H1 (cell line): ENCODE measurements around the gene GRM7. TPM values are rescaled to one million over a fixed set of nuclear protein-coding genes. Genes with fewer than 3 reads are reported as not detected.

ENCODE experiments used
- CTCF ChIA-PET: fragments of 300-600 bp; sonication (Branson Sonifier 250); formaldehyde crosslinking; loops from one replicate; lab custom pipeline; 2021; ENCODE audit not compliant: partially characterized antibody; lab: Charles Lee
- POLR2A ChIA-PET: fragments of 300-600 bp; sonication (Branson Sonifier 250); formaldehyde crosslinking; loops from one replicate; lab custom pipeline; 2021; ENCODE audit warnings: inconsistent platforms; ENCODE audit not compliant: partially characterized antibody; lab: Charles Lee
- DNase-seq, 2 experiments: peaks; one replicate each; pipeline versions ENCODE4 v3.0.0 to v3.0.0-alpha.2; 2010 to 2022; ENCODE audit warnings: low spot score in 2 of 2, low read depth in 1 of 2, mixed read lengths in 1 of 2
- FAIRE-seq: peaks from 2 replicates; lab custom pipeline; 2011; peaks lifted over from hg19 to GRCh38; lab: Jason Lieb, UNC
- H2AFZ ChIP-seq: 2 replicates; pipeline ENCODE4 v1.8.1; 2012; ENCODE audit warnings: low read length, inconsistent platforms
- H2AK5ac ChIP-seq: 2 replicates; pipeline ENCODE4 v1.6.1; 2013; ENCODE audit warnings: low read depth, low read length
- H2BK120ac ChIP-seq: replicated peaks from 2 replicates; pipeline ENCODE3; 2013; ENCODE audit warnings: low read depth, low read length, inconsistent platforms
- H2BK12ac ChIP-seq: 2 replicates; pipeline ENCODE4 v1.6.1; 2013; ENCODE audit warnings: low read depth, low read length
- H2BK15ac ChIP-seq: 2 replicates; pipeline ENCODE4 v1.6.1; 2013; ENCODE audit warnings: low read length
- H2BK20ac ChIP-seq: 2 replicates; pipeline ENCODE4 v1.6.1; 2013; ENCODE audit warnings: low read length
- H2BK5ac ChIP-seq: 2 replicates; pipeline ENCODE4 v1.6.1; 2013; ENCODE audit warnings: low read depth, low read length
- H3K14ac ChIP-seq: 2 replicates; pipeline ENCODE4 v1.6.1; 2013; ENCODE audit warnings: inconsistent platforms; ENCODE audit not compliant: insufficient read length
- H3K18ac ChIP-seq: 2 replicates; pipeline ENCODE4 v1.6.1; 2013; ENCODE audit warnings: low read length; ENCODE audit errors: extremely low read depth
- H3K23ac ChIP-seq: 2 replicates; pipeline ENCODE4 v1.6.1; 2013; ENCODE audit warnings: inconsistent platforms; ENCODE audit not compliant: insufficient read length
- H3K23me2 ChIP-seq: 2 replicates; pipeline ENCODE4 v1.6.1; 2013; ENCODE audit warnings: low read depth, low read length
- H3K27ac ChIP-seq: 2 replicates; pipeline ENCODE4 v1.6.1; 2011; ENCODE audit warnings: low read depth, low read length, inconsistent platforms
- H3K27me3 ChIP-seq, 4 experiments: replicated peaks in 1 of 4; 1 replicate in 1 of 4; 2 replicates in 3 of 4; pipeline versions ENCODE4 v1.6.1 to v1.8.1; 2011 to 2013; ENCODE audit warnings: low read length in 3 of 4, mild to moderate bottlenecking in 3 of 4, inconsistent platforms in 2 of 4, mixed read lengths in 2 of 4, moderate library complexity in 1 of 4; ENCODE audit not compliant: control insufficient read depth in 3 of 4, insufficient read depth in 3 of 4; ENCODE audit errors: extremely low read depth in 1 of 4
- H3K36me3 ChIP-seq, 4 experiments: 2 replicates each; pipeline versions ENCODE4 v1.6.1 to v1.8.1; 2011 to 2013; ENCODE audit warnings: mild to moderate bottlenecking in 4 of 4, low read length in 3 of 4, moderate library complexity in 2 of 4, control low read depth in 1 of 4, inconsistent platforms in 1 of 4; ENCODE audit not compliant: insufficient read depth in 4 of 4, control insufficient read depth in 2 of 4
- H3K4ac ChIP-seq: replicated peaks from 2 replicates; pipeline ENCODE3; 2013; ENCODE audit warnings: low read length, low read depth, mixed read lengths, inconsistent platforms; ENCODE audit not compliant: insufficient read length
- H3K4me1 ChIP-seq, 4 experiments: replicated peaks in 1 of 4; 1 replicate in 1 of 4; 2 replicates in 3 of 4; pipeline versions ENCODE4 v1.6.1 to v1.8.1; 2011 to 2013; ENCODE audit warnings: low read length in 3 of 4, inconsistent platforms in 2 of 4, mixed read lengths in 1 of 4; ENCODE audit not compliant: insufficient read depth in 4 of 4, control insufficient read depth in 3 of 4
- H3K4me2 ChIP-seq, 2 experiments: 2 replicates each; pipeline versions ENCODE4 v1.6.1 to v1.8.1; 2011 to 2013; ENCODE audit warnings: low read depth in 2 of 2, low read length in 2 of 2, control low read depth in 1 of 2, inconsistent platforms in 1 of 2, mild to moderate bottlenecking in 1 of 2; ENCODE audit not compliant: insufficient read depth in 1 of 2
- H3K4me3 ChIP-seq, 4 experiments: fragments of 200-600, 300-600 bp in 1 of 4; sonication (generic), shearing (Covaris generic), sonication (Bioruptor Twin) in 1 of 4; 2 replicates each; pipeline versions ENCODE4 v1.5.1 to v1.8.1; 2011 to 2016; ENCODE audit warnings: low read length in 4 of 4, low read depth in 3 of 4, control low read depth in 2 of 4, inconsistent platforms in 2 of 4, mild to moderate bottlenecking in 2 of 4, mixed read lengths in 1 of 4, moderate library complexity in 1 of 4; ENCODE audit not compliant: insufficient read depth in 2 of 4; ENCODE audit errors: extremely low read depth in 1 of 4
- H3K56ac ChIP-seq: replicated peaks from 2 replicates; pipeline ENCODE3; 2013; ENCODE audit warnings: low read depth, mild to moderate bottlenecking, mixed read lengths, low read length, inconsistent platforms; ENCODE audit not compliant: insufficient read length
- H3K79me1 ChIP-seq: 2 replicates; pipeline ENCODE4 v1.6.1; 2013; ENCODE audit warnings: low read depth, low read length, control low read depth
- H3K79me2 ChIP-seq, 2 experiments: 2 replicates each; pipeline versions ENCODE4 v1.6.1 to v1.8.1; 2012 to 2013; ENCODE audit warnings: low read length in 2 of 2, mild to moderate bottlenecking in 2 of 2, inconsistent platforms in 1 of 2; ENCODE audit not compliant: insufficient read depth in 2 of 2, control insufficient read depth in 1 of 2
- H3K9ac ChIP-seq, 4 experiments: replicated peaks in 1 of 4; 1 replicate in 1 of 4; 2 replicates in 3 of 4; pipeline versions ENCODE4 v1.6.1 to v1.8.1; 2011 to 2013; ENCODE audit warnings: low read depth in 3 of 4, low read length in 3 of 4, control low read depth in 2 of 4, mild to moderate bottlenecking in 2 of 4, moderate library complexity in 2 of 4, inconsistent platforms in 1 of 4; ENCODE audit errors: extremely low read depth in 1 of 4
- H3K9me3 ChIP-seq, 2 experiments: 2 replicates each; pipeline versions ENCODE4 v1.6.1 to v1.8.1; 2012 to 2013; ENCODE audit warnings: mild to moderate bottlenecking in 2 of 2, moderate library complexity in 2 of 2, control low read depth in 1 of 2, inconsistent platforms in 1 of 2, low read depth in 1 of 2, low read length in 1 of 2, mixed read lengths in 1 of 2; ENCODE audit not compliant: insufficient read depth in 2 of 2
- H4K20me1 ChIP-seq, 2 experiments: replicated peaks in 1 of 2; 2 replicates each; pipeline versions ENCODE3 to v1.8.1; 2011 to 2013; ENCODE audit warnings: inconsistent platforms in 2 of 2, low read length in 2 of 2, mild to moderate bottlenecking in 1 of 2; ENCODE audit not compliant: insufficient read depth in 2 of 2, control insufficient read depth in 1 of 2
- H4K5ac ChIP-seq: 2 replicates; pipeline ENCODE4 v1.6.1; 2013; ENCODE audit warnings: low read length, low read depth, mixed read lengths, inconsistent platforms; ENCODE audit not compliant: insufficient read length
- H4K8ac ChIP-seq: 2 replicates; pipeline ENCODE4 v1.8.0; 2013; ENCODE audit warnings: mild to moderate bottlenecking, moderate library complexity, low read length, inconsistent platforms; ENCODE audit not compliant: insufficient read depth; ENCODE audit errors: extremely low read depth
- H4K91ac ChIP-seq: replicated peaks from 2 replicates; pipeline ENCODE3; 2013; ENCODE audit warnings: low read length, mixed read lengths, inconsistent platforms; ENCODE audit not compliant: insufficient read length
- ASH2L ChIP-seq: fragments of 200-600, 300-600 bp; sonication (generic); IDR thresholded peaks from one replicate; pipeline ENCODE4 v1.7.1; 2017; ENCODE audit warnings: low read length
- CBX5 ChIP-seq: fragments of 300-800, 300-1000 bp; sonication (generic); IDR thresholded peaks from 2 replicates; pipeline ENCODE4 v1.7.1; 2016; ENCODE audit warnings: antibody characterized with exemption, low read length, low read depth
- CTBP2 ChIP-seq: IDR thresholded peaks from 2 replicates; pipeline ENCODE4 v1.7.0; 2011; ENCODE audit warnings: borderline replicate concordance, mild to moderate bottlenecking, moderate library complexity, mixed read lengths, low read length; ENCODE audit not compliant: insufficient read depth, insufficient read length
- NRF1 ChIP-seq: IDR thresholded peaks from 2 replicates; pipeline ENCODE4 v1.6.1; 2011; ENCODE audit warnings: mild to moderate bottlenecking, low read depth, low read length, improper control_type of control experiment
- PHF8 ChIP-seq: fragments of 200-600 bp; sonication (generic); conservative IDR thresholded peaks from 2 replicates; pipeline ENCODE4 v1.7.1; 2012; ENCODE audit warnings: low read depth, mild to moderate bottlenecking, inconsistent platforms, low read length, moderate library complexity
- RBBP5 ChIP-seq: IDR thresholded peaks from 2 replicates; pipeline ENCODE4 v1.7.1; 2012; ENCODE audit warnings: low read depth, mild to moderate bottlenecking, inconsistent platforms, low read length, moderate library complexity, borderline replicate concordance
- RFX5 ChIP-seq: IDR thresholded peaks from 2 replicates; pipeline ENCODE4 v1.6.1; 2011; ENCODE audit warnings: low read depth, low read length, improper control_type of control experiment, borderline replicate concordance
- SP1 ChIP-seq: IDR thresholded peaks from 2 replicates; pipeline ENCODE4 v1.6.1; 2011; ENCODE audit warnings: low read depth, low read length
- USF2 ChIP-seq: IDR thresholded peaks from 2 replicates; pipeline ENCODE4 v1.6.1; 2011; ENCODE audit warnings: low read length, improper control_type of control experiment
- WGBS, 2 experiments: shearing (Covaris generic) in 1 of 2; methylation state at CpG; one replicate each; pipeline versions ENCODE4 v1.1.6 to v1.1.7; 2013 to 2015; ENCODE audit warnings: low lambda C conversion rate in 2 of 2, mixed read lengths in 2 of 2, inconsistent platforms in 1 of 2, low coverage in 1 of 2, missing lambda C conversion rate in 1 of 2; ENCODE audit not compliant: insufficient replicate concordance in 2 of 2, insufficient coverage in 1 of 2, insufficient read length in 1 of 2; ENCODE audit errors: extremely low coverage in 1 of 2, missing lambda C conversion rate in 1 of 2; 5-methylcytosine and 5-hydroxymethylcytosine counted together
- polyA plus RNA-seq, 7 experiments: library from polyadenylated mRNA; depleted of rRNA in 3 of 7; stranded (reverse) in 5 of 7; unstranded in 2 of 7; fragments of >200 nt in 5 of 7; fragments of 200-250 nt in 2 of 7; gene quantifications; 1 replicate in 5 of 7; 2 replicates in 1 of 7; 4 replicates in 1 of 7; pipeline versions ENCODE4 v1.2.1 to v1.2.3, GENCODE V29; 2011 to 2013; ENCODE audit warnings: missing spikeins in 2 of 7, mixed read lengths in 2 of 7
- total RNA-seq: library from RNA; stranded (reverse); fragmentation: NEBNext Ultra II Directional; extraction: Animal tissue kit (Norgen Biotek cat#: 25700); gene quantifications from 2 replicates; pipeline ENCODE4 v1.2.1, GENCODE V29; 2021

Gene GRM7
- total and polyA plus RNA-seq, 2 of the 8 experiments (the other 6 are each of a cell fraction or from before 2014, with no cell fraction given): 0.17 to 0.24 TPM

- H3K79me2 ChIP-seq: no peaks in the 10 kb centered on the region
- H3K23me2 ChIP-seq: no peaks in the 10 kb centered on the region
- no peak overlapping the region for H3K56ac ChIP-seq
- H3K18ac ChIP-seq: no peak overlapping the region
- no peak overlapping the region for H2BK20ac ChIP-seq
- H3K27ac ChIP-seq: no peak overlapping the region
- ChIA-PET CTCF (interaction anchor here (1.2 kb wide), 1 partner anchor 45 kb away, joined by 3 read pairs; no protein-coding TSS in a partner anchor), POLR2A (no interaction called here)
- no peak overlapping the region for H4K5ac ChIP-seq
- 96% methylated on average over 2 of the region's 2 CpGs; no CpG with 5 or more reads in 1 of the 2 experiments for WGBS, 2 experiments
- no peak overlapping the region for H2BK120ac ChIP-seq
- no peak overlapping the region for H3K4me2 ChIP-seq
- peaks cover 0 to 6% (median 0%) of the 10 kb centered on the region in 4 experiments; a peak in 1 of 7 replicates for H3K4me1 ChIP-seq
- H2BK5ac ChIP-seq: no peak overlapping the region
- H3K9ac ChIP-seq: no peak overlapping the region
- no peaks in the 10 kb centered on the region; a peak in 1 of 8 replicates for H3K36me3 ChIP-seq
- DNase-seq: no peak
- H3K79me1 ChIP-seq: no peaks in the 10 kb centered on the region
- no peaks in the 10 kb centered on the region for H4K20me1 ChIP-seq
- no peak overlapping the region for H3K14ac ChIP-seq
- H3K4me3 ChIP-seq: no peak overlapping the region
- H2AFZ ChIP-seq: no peak overlapping the region
- no peaks in the 10 kb centered on the region for H3K27me3 ChIP-seq
- no peak overlapping the region for H2AK5ac ChIP-seq
- H2BK12ac ChIP-seq: no peak overlapping the region
- H4K91ac ChIP-seq: no peak overlapping the region
- H3K4ac ChIP-seq: no peak overlapping the region
- FAIRE-seq: no peak
- H3K23ac ChIP-seq: no peak overlapping the region
- no peak overlapping the region for H4K8ac ChIP-seq
- TF ChIP-seq USF2 (no peak), RFX5 (no peak), RBBP5 (no peak), SP1 (no peak), NRF1 (no peak), PHF8 (no peak), CTBP2 (no peak), CBX5 (no peak), ASH2L (no peak)
- H2BK15ac ChIP-seq: no peak overlapping the region
- no peaks in the 10 kb centered on the region for H3K9me3 ChIP-seq
Observed at GRCh38 chr3:7696320-7696719, 835.4 kb downstream of the GRM7 start.
